Thyroid gland (tissue), 4 donors: ENCODE measurements around the gene TATDN2. TPM values are rescaled to one million over a fixed set of nuclear protein-coding genes. Genes with fewer than 3 reads are reported as not detected.

ENCODE experiments used
- DNase-seq, 2 donors: peaks; one replicate each; pipeline ENCODE4 v3.0.0-alpha.2; 2019
- H3K27ac ChIP-seq, 3 donors: fragments of 200-600 bp; sonication (generic); 1 replicate in 2 of 3; 2 replicates in 1 of 3; pipeline ENCODE4 v1.5.1; 2016 to 2019; ENCODE audit warnings: mild to moderate bottlenecking in 1 of 3, moderate library complexity in 1 of 3
- H3K27me3 ChIP-seq: fragments of 200-600 bp; sonication (generic); one replicate; pipeline ENCODE4 v1.5.1; 2019
- H3K36me3 ChIP-seq, 2 donors: fragments of 200-600 bp; sonication (generic); one replicate each; pipeline ENCODE4 v1.5.1; 2016 to 2019
- H3K4me1 ChIP-seq, 2 donors: fragments of 200-600 bp; sonication (generic); one replicate each; pipeline ENCODE4 v1.5.1; 2017 to 2019
- H3K4me3 ChIP-seq, 3 donors: fragments of 200-600 bp; sonication (generic); replicated peaks in 1 of 3; 1 replicate in 2 of 3; 2 replicates in 1 of 3; pipeline ENCODE4 v1.5.1; 2016; ENCODE audit warnings: mild to moderate bottlenecking in 1 of 3
- H3K9me3 ChIP-seq: fragments of 200-600 bp; sonication (generic); one replicate; pipeline ENCODE4 v1.5.1; 2017
- POLR2A ChIP-seq, 2 donors: fragments of 450-650 bp; IDR thresholded peaks; one replicate each; pipeline ENCODE4 v1.6.1; 2017; ENCODE audit warnings: antibody characterized with exemption in 2 of 2, mild to moderate bottlenecking in 2 of 2, moderate library complexity in 1 of 2
- WGBS, 2 donors: methylation state at CpG; one replicate each; pipeline ENCODE4 v1.1.5; 2017; 5-methylcytosine and 5-hydroxymethylcytosine counted together
- intact Hi-C: fragments of 100-400 bp; cut with DNase I; formaldehyde crosslinking; loops from one replicate; pipeline ENCODE4 v1.15.1; 2023
- total RNA-seq, 4 donors: library from RNA; depleted of rRNA; stranded (reverse); fragments of >200 nt; gene quantifications; one replicate each; pipeline ENCODE4 v1.2.3, GENCODE V29; 2016
- TF ChIP-seq, protein P1 (sequence below), 6 experiments: fragments of 200-600 bp in 3 of 6; fragments of 450-650 bp in 3 of 6; sonication (generic) in 3 of 6; IDR thresholded peaks; one replicate each; pipeline ENCODE4 v1.5.1; 2016 to 2019; ENCODE audit warnings: antibody characterized with exemption in 6 of 6, mild to moderate bottlenecking in 2 of 6, inconsistent platforms in 1 of 6, moderate library complexity in 1 of 6

The TATDN2 gene
- total RNA-seq, 4 donors from 2014 or later = 21.4 to 37.1 (median 30.1) TPM

GRCh38 chr3:10223676-10224639, 24.3 kb upstream of the TATDN2 start:
- no peaks in the 10 kb centered on the region for H3K27me3 ChIP-seq
- peaks cover 0 to 3% of the 10 kb centered on the region in 2 donors for H3K36me3 ChIP-seq
- TF ChIP-seq POLR2A (IDR thresholded peaks at IDR 0.05) = no peak
- TF ChIP-seq, protein P1, sequence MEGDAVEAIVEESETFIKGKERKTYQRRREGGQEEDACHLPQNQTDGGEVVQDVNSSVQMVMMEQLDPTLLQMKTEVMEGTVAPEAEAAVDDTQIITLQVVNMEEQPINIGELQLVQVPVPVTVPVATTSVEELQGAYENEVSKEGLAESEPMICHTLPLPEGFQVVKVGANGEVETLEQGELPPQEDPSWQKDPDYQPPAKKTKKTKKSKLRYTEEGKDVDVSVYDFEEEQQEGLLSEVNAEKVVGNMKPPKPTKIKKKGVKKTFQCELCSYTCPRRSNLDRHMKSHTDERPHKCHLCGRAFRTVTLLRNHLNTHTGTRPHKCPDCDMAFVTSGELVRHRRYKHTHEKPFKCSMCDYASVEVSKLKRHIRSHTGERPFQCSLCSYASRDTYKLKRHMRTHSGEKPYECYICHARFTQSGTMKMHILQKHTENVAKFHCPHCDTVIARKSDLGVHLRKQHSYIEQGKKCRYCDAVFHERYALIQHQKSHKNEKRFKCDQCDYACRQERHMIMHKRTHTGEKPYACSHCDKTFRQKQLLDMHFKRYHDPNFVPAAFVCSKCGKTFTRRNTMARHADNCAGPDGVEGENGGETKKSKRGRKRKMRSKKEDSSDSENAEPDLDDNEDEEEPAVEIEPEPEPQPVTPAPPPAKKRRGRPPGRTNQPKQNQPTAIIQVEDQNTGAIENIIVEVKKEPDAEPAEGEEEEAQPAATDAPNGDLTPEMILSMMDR (IDR thresholded peaks at IDR 0.05) = no peak
- no peak overlapping the region for H3K27ac ChIP-seq
- WGBS, 2 donors = 85 to 87% methylated on average over 10 of the region's 10 CpGs
- intact Hi-C loops = loop anchor here (2.0 to 10.0 kb wide), 2 partner anchors 59 to 109 kb away; partner anchors contain the start of genes BRK1 and IRAK2
- no peak for DNase-seq
- no peaks in the 10 kb centered on the region for H3K9me3 ChIP-seq
- H3K4me3 ChIP-seq = no peak overlapping the region
- peaks cover 4 to 21% of the 10 kb centered on the region in 2 donors for H3K4me1 ChIP-seq

DNA sequence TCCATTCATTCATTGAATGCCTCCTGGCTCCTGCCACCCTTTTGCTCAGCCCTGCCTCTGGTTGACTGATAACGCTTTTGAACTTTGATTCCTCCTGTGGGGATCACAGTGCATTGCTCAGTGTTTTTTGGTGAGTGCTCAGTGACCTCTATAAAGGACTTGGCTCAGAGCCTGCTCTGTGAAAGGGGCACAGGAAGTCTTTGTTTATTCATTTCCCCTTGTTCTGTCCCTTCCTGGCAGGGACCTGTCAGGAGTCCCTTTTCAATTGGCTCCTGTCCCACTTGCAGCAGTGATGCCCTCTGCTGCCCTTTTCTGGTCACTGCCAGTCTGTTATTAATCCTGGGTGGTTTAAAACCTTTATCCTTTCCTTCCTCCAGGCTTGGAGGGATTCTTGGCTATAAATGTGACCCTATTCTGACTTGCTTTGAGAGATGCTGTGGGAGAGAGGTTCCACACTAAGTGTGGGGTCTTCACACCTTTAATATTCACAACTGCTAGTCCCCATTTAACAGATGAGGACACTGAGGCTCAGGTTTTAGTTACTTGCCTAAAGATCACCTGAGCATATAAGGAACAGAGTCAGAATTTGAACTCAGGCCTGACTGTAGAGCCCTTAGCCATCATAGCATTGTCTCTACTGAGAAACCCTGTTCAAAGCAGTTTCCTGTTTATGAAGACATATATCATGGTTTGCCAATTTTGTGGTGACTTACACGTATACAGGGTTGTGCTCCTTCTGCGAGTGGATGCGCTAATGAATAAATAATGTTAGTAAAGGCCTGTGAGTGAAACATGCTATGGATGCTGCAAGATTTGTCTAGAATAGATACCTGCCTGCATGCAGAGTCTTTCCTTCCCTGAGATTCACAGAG, 23.2 kb upstream of the TATDN2 start:
- 64 to 73% methylated on average over 4 of the region's 4 CpGs for WGBS, 2 donors
- H3K36me3 ChIP-seq = peaks cover 0 to 3% of the 10 kb centered on the region in 2 donors
- no peak overlapping the region for H3K27ac ChIP-seq
- peak; percentile 83 to 85 for DNase-seq
- peaks cover 4 to 14% of the 10 kb centered on the region in 2 donors for H3K4me1 ChIP-seq
- H3K27me3 ChIP-seq = no peaks in the 10 kb centered on the region
- intact Hi-C loops = loop anchor here (2.0 to 10.0 kb wide), 2 partner anchors 60 to 110 kb away; partner anchors contain the start of genes BRK1 and IRAK2
- TF ChIP-seq POLR2A (IDR thresholded peaks at IDR 0.05) = no peak
- TF ChIP-seq, protein P1 (IDR thresholded peaks at IDR 0.05) = peak; percentile 49 to 98 (median 90)
- H3K4me3 ChIP-seq = no peak overlapping the region
- no peaks in the 10 kb centered on the region for H3K9me3 ChIP-seq

GRCh38 chr3:10226293-10226692, 22.0 kb upstream of the TATDN2 start:
- intact Hi-C loops = loop anchor here (10.0 kb wide), 1 partner anchor 111 kb away; the partner anchor contains the start of gene BRK1
- Histone ChIP-seq H3K4me3 (no peak overlapping the region), H3K36me3 (peaks cover 0 to 3% of the 10 kb centered on the region in 2 donors), H3K9me3 (no peaks in the 10 kb centered on the region), H3K4me1 (peaks cover 4 to 8% of the 10 kb centered on the region in 2 donors), H3K27ac (no peak overlapping the region), H3K27me3 (no peaks in the 10 kb centered on the region)
- WGBS, 2 donors = 76 to 81% methylated on average over 10 of the region's 10 CpGs
- no peak for TF ChIP-seq POLR2A (IDR thresholded peaks at IDR 0.05)
- DNase-seq = no peak

DNA sequence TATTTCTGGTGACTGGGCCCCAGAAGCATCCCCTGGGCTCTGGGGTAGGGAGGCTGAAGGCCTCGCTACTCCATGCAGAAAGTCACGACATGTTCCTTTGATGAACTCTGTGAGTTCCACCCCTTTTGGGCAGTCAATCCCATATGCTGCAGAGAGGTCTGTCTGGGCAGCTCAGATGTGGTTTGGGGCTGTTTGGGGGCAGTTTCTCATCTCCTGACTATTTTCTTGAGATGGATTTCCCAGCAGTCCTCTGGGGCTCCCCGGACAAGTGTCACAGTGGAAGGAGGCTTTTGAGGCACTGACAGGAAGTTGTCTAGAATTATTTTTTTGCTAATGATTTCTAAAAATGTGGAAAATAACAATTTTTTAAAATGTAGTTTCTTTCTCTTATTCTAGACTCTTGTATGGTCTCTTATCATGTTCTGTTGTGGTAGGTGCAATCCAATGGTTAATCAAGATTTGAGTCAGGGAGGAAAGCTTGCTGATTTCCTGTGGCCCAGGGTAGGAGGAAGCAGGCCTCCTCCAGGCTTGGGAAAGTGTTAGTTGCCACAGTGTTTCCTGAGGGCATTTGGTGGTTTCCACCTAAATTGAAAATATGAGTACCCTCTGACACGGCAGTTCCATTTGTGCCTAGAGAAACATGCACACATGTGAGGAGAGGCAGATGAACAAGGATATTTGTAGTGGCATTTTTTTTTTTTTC, 19.9 kb upstream of the TATDN2 start:
- WGBS, 2 donors = 83 to 89% methylated on average over 4 of the region's 4 CpGs
- peaks cover 4 to 8% of the 10 kb centered on the region in 2 donors for H3K4me1 ChIP-seq
- no peaks in the 10 kb centered on the region for H3K27me3 ChIP-seq
- no peaks in the 10 kb centered on the region for H3K36me3 ChIP-seq
- H3K27ac ChIP-seq = no peak overlapping the region
- intact Hi-C loops = loop anchor here (10.0 kb wide), 1 partner anchor 114 kb away; the partner anchor contains the start of gene BRK1
- H3K4me3 ChIP-seq = no peak overlapping the region
- TF ChIP-seq POLR2A (IDR thresholded peaks at IDR 0.05) = no peak
- TF ChIP-seq, protein P1 (IDR thresholded peaks at IDR 0.05) = no peak
- H3K9me3 ChIP-seq = no peaks in the 10 kb centered on the region
- no peak for DNase-seq
